ENCODE measurements around the gene ZNF195.
"Not testable (repeated sequence)": the region's sequence is repeated elsewhere in the genome, so short reads cannot be mapped to it uniquely, and the experiment has no call there.

Gene ZNF195

GRCh38 chr11:3378426-3379423, at the start of gene ZNF195:
TSS of gene ZNF195 (minus strand) at chr11:3379146. CDS start at chr11:3379040, 106 bp downstream.
- FAIRE-seq (peak; percentile 67), DNase-seq (ENCODE audit: low spot score) (peak; percentile 99)

DNA sequence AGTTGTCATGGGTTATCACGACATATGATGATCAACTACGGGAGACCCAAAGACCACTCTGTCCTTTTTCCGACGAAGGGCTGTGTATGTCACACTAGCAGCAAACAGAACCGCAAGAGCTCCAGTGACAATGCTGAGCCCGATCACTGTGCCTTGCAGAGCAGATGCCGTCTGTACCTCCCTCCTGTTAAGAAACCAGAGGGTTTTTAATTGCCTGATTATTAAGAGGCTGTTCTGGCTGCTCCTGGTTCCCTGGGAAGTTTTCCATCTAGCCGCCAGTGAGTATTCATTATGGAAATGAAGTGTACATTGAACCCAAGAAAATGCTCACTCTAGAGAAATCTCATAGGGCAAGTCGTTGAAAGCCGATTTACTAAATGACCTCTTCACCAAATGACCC, 49.1 kb upstream of the ZNF195 start:
- not testable (repeated sequence) for DNase-seq (ENCODE audit: low spot score); FAIRE-seq

DNA sequence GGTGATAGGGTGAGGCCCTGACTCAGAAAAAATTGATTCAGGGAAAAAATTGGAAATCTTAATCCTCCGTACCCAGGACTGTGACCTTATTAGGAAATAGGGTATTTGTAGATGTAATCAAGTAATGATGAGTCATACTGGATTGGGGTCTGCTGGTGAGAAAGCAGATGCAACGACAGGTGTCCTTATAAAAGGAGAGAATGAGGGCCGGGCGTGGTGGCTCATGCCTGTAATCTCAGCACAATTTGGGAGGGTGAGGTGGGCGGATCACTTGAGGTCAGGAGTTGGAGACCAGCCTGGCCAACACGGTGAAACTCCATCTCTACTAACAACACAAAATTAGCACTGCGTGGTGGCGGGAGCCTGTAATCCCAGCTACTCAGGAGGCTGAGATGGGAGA, 47.6 kb upstream of the ZNF195 start:
- not testable (repeated sequence) for DNase-seq (ENCODE audit: low spot score); FAIRE-seq

DNA sequence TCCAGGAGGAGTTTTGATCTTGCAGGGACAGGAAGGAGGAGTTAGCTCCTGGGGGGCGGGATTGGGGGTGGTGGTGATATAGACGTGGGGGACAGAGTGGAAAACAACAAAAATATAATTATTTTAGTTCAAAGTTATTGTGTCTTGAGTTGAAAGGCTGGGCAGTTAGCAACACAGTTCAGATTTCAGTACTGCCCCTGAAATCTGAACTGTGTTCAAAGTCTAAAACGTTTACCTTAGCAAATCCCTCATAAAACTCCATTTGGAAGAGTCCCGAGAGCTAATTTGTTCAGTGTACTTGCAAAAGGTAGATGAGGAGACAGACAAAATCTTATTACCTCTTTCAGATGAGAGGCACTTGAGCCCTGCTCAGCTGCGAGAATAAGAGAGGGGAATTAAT, 45.0 kb upstream of the ZNF195 start:
- not testable (repeated sequence) for DNase-seq (ENCODE audit: low spot score); FAIRE-seq

- DNase-seq (ENCODE audit: low spot score), result peak; percentile 57
- not testable (repeated sequence) for FAIRE-seq
These were observed 44.3 kb upstream of the ZNF195 start for GRCh38 chr11:3423138-3423731.

DNA sequence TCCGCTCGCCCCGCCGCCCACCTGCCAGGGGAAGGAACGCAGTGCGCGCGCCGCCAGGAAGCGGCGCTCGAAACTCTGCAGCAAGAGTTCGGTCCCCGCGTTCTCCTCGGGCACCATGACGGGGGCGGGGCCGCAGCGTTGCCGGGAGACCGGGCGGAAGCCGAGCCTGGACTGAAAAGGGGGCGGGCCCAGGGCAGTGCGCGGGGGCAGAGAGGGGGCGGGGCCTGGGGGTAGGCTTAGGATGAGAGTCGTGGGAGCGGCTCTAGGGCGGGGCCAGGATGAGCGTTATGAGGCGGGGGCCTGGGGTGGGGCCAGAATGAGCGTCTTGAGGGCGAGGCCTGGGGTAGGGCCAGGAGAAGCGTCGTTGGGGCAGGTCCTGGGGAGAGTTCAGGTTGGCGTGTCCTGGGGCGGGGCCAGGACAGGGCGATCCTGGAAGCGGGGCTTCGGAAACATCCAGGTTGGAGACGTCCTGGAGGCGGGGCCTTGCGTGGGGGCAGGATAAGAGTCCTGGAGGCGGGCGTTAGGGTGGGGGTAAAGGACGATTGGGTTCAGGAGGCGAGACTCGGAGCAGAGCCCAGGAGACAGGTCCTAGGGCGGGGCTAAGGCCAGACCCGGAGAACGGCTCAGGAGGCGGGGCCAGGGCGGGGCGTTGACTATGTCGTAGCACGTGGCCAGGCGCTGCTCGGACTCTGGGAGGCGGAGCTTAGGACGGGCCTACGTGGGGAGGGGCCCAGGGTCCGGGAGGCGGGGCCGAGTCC, 43.6 kb upstream of the ZNF195 start:
- peak; percentile 84 for DNase-seq (ENCODE audit: low spot score)
- not testable (repeated sequence) for FAIRE-seq

DNA sequence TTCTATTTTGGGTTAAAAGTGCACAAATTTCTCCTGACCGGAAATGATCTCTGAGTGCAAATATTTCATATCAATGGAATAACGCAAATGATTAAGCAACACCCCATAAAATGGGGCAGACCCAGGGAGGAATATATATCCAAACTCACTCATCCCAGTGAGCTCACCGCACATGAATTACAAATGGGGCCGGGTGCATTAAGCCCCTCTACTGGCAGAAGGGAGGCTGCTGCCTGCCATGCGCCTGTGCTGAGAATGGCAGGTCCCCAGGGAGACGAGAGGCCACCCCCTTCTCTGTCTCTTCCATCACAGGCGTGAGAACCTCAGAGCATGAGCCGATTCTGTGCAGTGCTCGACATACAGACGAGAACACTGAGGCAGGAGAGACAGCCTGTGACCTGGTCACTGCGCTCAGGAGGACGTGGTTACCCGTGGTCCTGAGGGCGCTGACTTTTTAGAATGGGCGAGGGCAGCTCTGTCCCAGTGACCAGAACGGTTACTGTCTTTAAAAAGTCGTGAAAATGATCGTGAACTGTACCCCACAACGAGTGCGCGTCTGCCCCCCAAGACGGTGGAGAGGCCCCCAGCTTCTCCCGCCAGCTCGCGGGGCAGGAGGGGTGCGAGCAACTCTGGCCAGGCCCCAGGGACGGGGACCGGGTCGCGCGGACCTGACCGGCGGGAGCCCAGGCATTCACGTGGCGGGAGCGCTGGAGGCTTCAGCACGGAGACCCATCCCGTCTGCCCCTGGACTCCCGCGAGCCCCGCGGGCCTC, 42.8 kb upstream of the ZNF195 start:
- not testable (repeated sequence) for DNase-seq (ENCODE audit: low spot score); FAIRE-seq

- FAIRE-seq; DNase-seq (ENCODE audit: low spot score): not testable (repeated sequence)
These were observed 41.5 kb upstream of the ZNF195 start for GRCh38 chr11:3420281-3421042.

- not testable (repeated sequence) for DNase-seq (ENCODE audit: low spot score); FAIRE-seq
These were observed 40.5 kb upstream of the ZNF195 start for GRCh38 chr11:3419496-3419895.

DNA sequence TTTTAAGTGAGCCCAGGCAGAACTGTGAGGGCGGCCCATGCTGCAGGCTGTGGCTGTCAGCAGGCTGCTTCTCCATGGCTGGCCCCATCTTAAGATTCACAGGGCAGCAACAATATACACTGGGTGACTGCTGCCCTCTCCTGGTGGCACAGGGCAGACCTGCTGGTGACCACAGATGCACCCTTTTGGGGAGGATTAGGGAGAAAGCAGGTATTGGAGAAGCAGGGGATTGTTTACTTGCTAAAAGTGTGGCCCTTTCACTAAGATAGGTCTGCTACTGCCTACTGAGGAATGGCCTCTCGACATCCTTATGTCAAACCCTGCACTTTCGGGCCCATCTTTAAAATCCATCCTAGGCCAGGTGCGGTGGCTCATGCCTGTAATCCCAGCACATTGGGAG, 38.1 kb upstream of the ZNF195 start:
- not testable (repeated sequence) for FAIRE-seq; DNase-seq (ENCODE audit: low spot score)

GRCh38 chr11:3415301-3415700, 36.4 kb upstream of the ZNF195 start:
- FAIRE-seq, result not testable (repeated sequence)

GRCh38 chr11:3413666-3414065, 34.7 kb upstream of the ZNF195 start:
- not testable (repeated sequence) for FAIRE-seq; DNase-seq (ENCODE audit: low spot score)

More at GRCh38 chr11:3415301-3415700, 36.4 kb upstream of the ZNF195 start:
- DNase-seq (ENCODE audit: low spot score), result not testable (repeated sequence)

- FAIRE-seq (no peak), DNase-seq (ENCODE audit: low spot score) (no peak)
These were observed 33.9 kb upstream of the ZNF195 start for GRCh38 chr11:3412837-3413236.

DNA sequence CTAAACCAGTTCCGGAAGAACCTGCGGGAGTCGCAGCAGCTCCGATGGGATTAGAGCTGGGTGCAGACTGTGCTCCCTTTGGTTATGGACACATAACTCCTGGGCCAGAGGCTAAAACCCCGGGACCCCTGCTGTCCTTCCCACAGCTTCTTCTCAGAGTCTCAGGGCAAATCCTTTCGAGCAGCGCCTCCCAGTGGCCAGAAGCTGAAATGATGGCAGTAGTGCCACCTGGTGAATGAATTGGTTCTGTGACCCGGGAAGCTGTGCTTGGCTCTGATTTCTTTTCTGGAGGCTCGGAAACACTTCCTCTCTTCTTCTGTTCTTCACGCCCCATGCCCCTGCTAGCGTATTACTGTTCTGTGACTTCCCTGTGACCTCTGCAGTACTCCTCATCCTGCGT, 29.8 kb upstream of the ZNF195 start:
- DNase-seq (ENCODE audit: low spot score), result peak; percentile 63
- not testable (repeated sequence) for FAIRE-seq

DNA sequence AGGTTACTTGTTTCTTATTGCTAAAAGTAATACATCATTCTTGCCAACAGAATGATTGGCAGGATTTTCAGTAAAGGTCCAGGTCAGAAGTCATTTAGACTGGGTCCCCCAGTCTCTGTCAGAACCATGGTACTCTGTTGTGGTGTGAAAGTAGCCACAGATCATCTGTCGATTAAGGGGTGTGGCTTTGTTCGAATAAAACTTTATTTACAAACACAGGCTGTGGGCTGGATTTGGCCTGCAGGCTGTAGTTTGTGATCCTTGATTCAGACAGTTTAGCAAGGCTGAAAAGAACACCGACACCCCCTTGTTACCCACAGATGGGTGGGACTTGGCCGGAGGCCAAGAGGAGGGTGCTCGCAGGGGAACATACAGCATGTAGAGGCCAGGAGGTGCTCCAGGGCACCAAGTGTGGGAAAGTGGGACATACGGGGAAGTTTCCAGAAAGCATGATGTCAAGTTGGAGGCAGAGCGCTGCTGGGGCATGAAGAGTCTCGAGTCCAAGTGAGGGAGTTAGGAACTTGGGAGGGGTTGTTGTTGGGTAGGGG, 29.2 kb upstream of the ZNF195 start:
- not testable (repeated sequence) for DNase-seq (ENCODE audit: low spot score); FAIRE-seq

GRCh38 chr11:3406937-3407336, 28.0 kb upstream of the ZNF195 start:
- FAIRE-seq; DNase-seq (ENCODE audit: low spot score): not testable (repeated sequence)

DNA sequence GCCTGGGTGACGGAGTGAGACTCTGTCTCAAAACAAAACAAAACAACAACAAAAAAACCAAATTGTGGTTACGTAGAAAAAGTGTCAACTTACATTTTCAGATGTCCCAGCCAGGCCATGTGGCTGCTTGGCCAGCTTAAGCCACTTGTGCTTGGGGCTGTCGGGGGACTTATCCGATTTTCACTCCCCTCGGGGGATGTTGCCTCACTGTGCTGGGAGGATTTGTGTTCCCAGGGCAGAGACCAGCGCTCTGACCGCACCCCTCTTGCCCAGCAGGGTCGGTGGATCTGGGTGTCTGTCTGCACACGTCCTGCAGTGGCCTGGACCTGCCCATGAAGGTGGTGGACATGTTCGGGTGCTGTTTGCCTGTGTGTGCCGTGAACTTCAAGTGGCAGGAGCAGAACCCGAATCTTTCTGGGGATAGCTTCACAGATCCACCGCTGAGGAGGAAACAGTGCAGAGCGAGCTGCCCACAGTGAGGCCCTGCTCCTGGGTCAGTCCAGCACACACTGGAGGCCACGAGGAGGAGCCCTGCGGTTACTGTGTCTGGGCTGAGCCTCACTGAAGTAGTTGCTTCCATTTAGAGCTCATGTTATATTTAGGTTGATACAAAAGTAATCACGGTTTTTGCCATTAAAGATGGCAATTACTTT, 27.4 kb upstream of the ZNF195 start:
- not testable (repeated sequence) for DNase-seq (ENCODE audit: low spot score); FAIRE-seq

GRCh38 chr11:3404076-3404925, 25.4 kb upstream of the ZNF195 start:
- FAIRE-seq; DNase-seq (ENCODE audit: low spot score): not testable (repeated sequence)
